HG03565 (cell line): Measurements from ENCODE around the gene IQSEC1.

Experiments
- ATAC-seq: cut with Tn5 transposase; IDR thresholded peaks from one replicate; pipeline ENCODE4 v1.9.1; 2021; ENCODE audit warnings: mild to moderate bottlenecking, moderate library complexity; ENCODE audit not compliant: unreplicated experiment

IQSEC1 gene

GRCh38 chr3:13086531-13086981 is 13.3 kb upstream of the IQSEC1 start:
- no peak for ATAC-seq

GRCh38 chr3:13085846-13086179 is 12.6 kb upstream of the IQSEC1 start:
- no peak for ATAC-seq

GRCh38 chr3:13085081-13085845 is 12.0 kb upstream of the IQSEC1 start:
- ATAC-seq, result no peak

DNA sequence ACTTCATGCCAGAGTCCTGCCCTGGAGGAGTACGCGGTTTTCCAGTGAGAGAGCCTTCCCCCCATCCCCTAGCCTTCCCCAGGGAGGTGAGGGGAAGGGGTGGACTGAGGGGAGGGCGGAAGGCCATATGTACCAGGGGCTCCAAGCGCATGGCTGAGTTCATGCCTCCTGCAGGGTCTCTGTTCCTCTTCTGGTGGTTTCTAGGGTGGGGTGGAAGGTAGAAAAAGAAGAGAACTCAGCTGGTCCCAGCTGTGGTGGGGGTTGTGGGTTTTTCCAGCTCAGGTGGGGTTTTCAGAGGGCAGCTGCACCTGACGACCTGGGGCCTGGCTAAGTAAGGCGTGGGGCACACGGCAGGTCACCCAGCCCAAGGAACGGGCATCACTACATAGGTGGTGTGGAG is 10.7 kb upstream of the IQSEC1 start:
- ATAC-seq, result no peak

DNA sequence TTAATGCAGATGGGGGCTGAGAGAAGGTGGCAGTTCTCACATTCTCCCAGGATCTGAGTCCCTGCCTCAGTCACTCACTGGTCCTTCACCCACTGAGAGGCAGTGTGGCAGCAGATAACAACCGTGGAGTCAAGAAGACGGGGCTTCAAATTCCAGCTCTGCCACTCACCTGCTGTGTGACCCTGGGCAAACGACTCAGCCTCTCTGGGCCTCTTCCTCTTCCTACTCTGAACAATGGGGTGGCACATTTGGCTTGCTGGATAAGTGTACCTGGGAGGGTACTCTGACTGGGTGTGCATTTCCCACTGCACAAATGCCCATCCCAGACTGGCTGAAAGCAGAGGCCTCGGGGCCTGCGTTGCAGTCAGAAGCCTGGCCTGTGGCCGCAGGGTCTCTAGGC is 10.0 kb upstream of the IQSEC1 start:
- ATAC-seq, result no peak

GRCh38 chr3:13082677-13083076 is 9.4 kb upstream of the IQSEC1 start:
- ATAC-seq, result no peak

DNA sequence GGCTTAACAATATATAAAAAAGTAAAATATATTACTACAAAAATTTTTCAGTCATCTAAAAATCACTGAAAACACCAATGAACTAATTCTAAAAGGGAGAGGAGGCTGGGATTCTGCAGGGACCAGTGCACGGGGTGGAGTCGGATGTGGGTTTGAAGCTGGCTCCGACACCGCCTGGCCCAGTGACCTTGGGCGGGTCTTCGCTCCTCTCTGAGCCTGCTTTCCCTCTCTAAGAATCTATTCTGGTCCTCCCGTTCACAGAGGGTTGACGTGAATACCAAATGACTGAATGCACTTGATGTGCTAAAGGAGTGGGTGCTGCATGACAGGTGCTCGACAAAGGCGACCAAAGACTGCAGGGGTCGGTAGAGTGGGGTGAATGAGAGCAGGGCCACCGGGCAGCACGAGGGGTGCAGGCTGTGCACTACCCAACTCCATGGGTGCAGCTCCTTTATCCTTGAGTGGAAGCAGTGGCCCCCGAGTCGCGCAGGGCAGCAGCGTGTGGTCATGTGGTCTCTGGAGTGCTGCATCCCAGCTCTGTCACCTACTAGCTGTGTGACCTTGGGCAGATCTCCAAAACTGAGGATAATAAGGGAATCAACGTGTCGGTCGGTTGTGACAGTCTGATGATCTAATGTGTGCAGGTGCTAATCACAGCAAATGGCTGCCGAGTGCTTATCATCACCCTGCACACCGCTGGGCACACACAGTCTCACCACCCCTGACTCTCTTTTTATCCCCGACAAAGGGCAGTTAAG is 8.6 kb upstream of the IQSEC1 start:
- no peak for ATAC-seq

DNA sequence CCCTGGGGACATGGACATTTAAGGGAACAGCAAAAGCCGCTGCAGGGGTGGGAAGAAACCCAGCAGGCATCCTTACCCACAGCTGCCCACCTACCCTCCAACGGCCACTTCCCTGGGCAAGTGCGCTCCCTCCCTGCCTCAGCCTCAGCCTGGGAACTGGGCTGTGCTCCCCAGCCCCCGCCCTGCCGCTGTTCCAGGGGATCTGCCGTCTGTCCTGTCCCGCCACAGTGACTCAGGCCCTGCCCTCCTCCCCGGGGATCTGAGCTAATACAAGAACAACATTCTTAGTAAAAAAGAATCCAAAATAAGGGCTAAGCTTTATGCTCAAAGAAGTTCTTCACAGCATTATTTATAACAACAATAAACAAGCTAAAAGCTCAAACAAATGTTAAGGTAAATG is 7.4 kb upstream of the IQSEC1 start:
- no peak for ATAC-seq

DNA sequence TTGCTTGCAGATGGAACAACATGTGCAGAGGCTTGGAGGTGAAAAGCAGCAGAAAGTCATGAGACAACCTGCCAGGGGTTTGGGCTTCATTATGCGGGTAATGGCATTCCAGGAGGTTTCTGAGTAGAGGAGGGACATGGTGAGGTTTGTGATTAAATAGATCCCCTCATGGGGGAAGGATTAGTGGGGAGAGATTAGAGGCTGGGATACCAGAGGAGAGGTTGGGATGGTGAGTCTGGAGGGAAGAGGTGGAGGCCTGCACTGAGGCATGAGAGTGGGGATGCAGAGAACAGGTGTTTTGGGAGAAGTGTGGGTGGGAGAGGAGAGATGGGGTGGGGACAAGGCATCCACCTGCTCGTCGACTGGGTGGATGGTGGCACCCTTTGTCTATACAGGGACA is 6.8 kb upstream of the IQSEC1 start:
- ATAC-seq, result no peak

- ATAC-seq, result no peak
Measured at GRCh38 chr3:13079510-13079909, 6.3 kb upstream of the IQSEC1 start.

DNA sequence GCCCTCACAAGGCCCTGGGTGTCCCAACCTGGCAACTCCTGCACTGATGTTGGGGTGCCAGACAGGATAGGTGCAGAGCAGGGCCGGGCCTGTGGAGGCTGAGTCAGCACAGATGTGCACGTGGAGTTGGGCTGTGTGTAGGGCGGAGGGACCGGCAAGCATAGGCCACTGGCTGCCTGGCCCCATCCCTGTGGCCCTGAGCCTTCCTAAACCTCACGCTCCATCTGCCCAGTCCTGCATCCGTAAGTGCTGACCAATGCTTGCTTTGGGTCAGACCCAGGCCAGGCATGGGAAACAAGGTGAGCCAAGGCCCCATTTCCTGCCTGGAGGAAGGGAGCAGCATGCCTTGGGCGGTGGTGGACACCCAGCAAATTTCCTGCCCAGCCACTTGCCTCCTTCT is 5.8 kb upstream of the IQSEC1 start:
- no peak for ATAC-seq

GRCh38 chr3:13078163-13078905 is 5.1 kb upstream of the IQSEC1 start:
- no peak for ATAC-seq

- no peak for ATAC-seq
Measured at GRCh38 chr3:13077431-13078162, 4.4 kb upstream of the IQSEC1 start.

- no peak for ATAC-seq
Measured at GRCh38 chr3:13075986-13076654, 2.9 kb upstream of the IQSEC1 start.

- ATAC-seq, result no peak
Measured at GRCh38 chr3:13075318-13075717, 2.1 kb upstream of the IQSEC1 start.

- no peak for ATAC-seq
Measured at GRCh38 chr3:13074006-13074375, 762 bp upstream of the IQSEC1 start.

DNA sequence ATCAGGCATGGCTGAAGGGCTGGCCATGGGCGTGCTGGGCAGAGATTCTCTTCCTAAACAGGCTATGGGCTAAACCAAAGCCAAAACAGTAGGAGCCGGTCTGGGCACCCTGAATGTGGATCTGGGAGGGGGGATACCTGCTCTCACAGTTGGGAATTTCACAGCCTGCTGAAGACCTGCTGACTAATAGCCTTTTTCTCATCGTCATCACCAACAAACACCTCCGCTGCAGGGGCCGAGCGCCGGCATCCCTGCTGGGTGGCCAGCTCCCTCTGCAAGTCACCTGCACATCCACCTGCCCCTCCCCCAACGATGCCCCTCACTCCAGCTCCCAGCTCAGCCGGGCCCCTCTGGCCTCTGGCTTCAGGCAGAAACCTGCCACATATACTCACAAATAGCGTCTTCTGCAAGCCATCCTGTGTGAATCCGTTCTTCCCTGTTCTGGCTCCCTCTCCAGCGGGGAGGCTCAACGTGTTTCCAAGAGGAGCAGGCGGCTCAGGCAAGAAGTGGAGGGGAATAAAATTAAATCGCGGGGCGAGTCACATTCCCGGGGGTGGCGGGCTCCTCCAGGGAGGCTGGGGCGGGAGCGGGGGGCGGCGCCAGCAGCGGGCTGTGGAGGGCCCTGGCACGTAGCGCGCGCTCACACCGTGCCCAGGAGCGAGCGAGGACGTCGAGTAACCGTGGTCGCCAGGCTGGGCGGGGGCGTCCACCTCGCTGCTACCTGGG is 466 bp downstream of the IQSEC1 start:
- peak; percentile 2 for ATAC-seq

GRCh38 chr3:13072239-13072599 is 1.0 kb downstream of the IQSEC1 start:
- no peak for ATAC-seq

DNA sequence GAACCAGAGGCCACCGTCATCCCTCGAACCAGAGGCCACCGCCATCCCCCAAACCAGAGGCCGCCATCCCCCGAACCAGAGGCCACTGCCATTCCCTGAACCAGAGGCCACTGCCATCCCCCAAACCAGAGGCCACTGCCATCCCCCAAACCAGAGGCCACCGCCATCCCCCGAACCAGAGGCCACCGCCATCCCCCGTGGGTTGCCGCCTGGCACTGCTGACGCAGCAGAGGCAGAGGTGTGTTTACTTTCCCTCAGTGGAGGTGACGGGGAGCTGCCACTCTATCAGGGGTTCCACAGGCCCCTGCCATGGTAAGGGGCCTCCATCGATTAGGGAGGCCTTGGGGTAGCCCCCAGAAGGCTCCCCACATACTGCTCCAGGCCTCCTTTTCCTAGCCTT is 1.5 kb downstream of the IQSEC1 start:
- no peak for ATAC-seq
